Panc1 (cell line): ENCODE measurements around the gene ZNF74. TPM values are rescaled to one million over a fixed set of nuclear protein-coding genes. Genes with fewer than 3 reads are reported as not detected.

ENCODE experiments used
- ATAC-seq: fragments of 200-7000 bp; cut with Tn5 transposase; 2 replicates; pipeline ENCODE4 v1.9.1; 2020; ENCODE audit warnings: mild to moderate bottlenecking, moderate library complexity
- BruUV-seq: library from RNA; stranded (reverse); fragments of 400-500 nt; replicated peaks from 2 replicates; lab custom pipeline; 2021; lab: Mats Ljungman, UMichigan
- CTCF ChIA-PET: fragments of 300-600 bp; sonication (Branson Sonifier 250); formaldehyde crosslinking; loops from one replicate; lab custom pipeline; 2022; ENCODE audit warnings: antibody characterized with exemption; lab: Charles Lee
- POLR2A ChIA-PET: fragments of 300-600 bp; sonication (Branson Sonifier 250); formaldehyde crosslinking; loops from one replicate; lab custom pipeline; 2022; ENCODE audit warnings: antibody characterized with exemption; lab: Charles Lee
- DNase-seq: peaks from one replicate; pipeline ENCODE4 v3.0.0-alpha.2; 2010; ENCODE audit warnings: low read depth, low spot score
- H3K27ac ChIP-seq: 2 replicates; pipeline ENCODE4 v1.5.1; 2011; ENCODE audit warnings: mild to moderate bottlenecking, low read length, inconsistent platforms
- H3K27me3 ChIP-seq: fragments of 200-500 bp; sonication (Bioruptor generic); 2 replicates; pipeline ENCODE4 v1.6.0; 2014; ENCODE audit warnings: low read length, inconsistent platforms; ENCODE audit not compliant: control insufficient read depth, insufficient read depth
- H3K36me3 ChIP-seq: fragments of 200-500 bp; sonication (Bioruptor generic); 2 replicates; pipeline ENCODE4 v1.5.1; 2014; ENCODE audit warnings: inconsistent platforms, mild to moderate bottlenecking, low read length, moderate library complexity; ENCODE audit not compliant: control insufficient read depth, insufficient read depth
- H3K4me1 ChIP-seq: 2 replicates; pipeline ENCODE4 v1.5.1; 2011; ENCODE audit warnings: inconsistent platforms, mild to moderate bottlenecking, low read length, moderate library complexity; ENCODE audit not compliant: control insufficient read depth, insufficient read depth
- H3K4me3 ChIP-seq, 2 experiments: 2 replicates each; pipeline ENCODE4 v1.5.1; 2011 to 2012; ENCODE audit warnings: low read depth in 2 of 2, low read length in 2 of 2, mild to moderate bottlenecking in 2 of 2, inconsistent platforms in 1 of 2, moderate library complexity in 1 of 2
- H3K9me3 ChIP-seq: fragments of 200-500 bp; sonication (Bioruptor generic); 2 replicates; pipeline ENCODE4 v1.5.1; 2014; ENCODE audit warnings: low read depth, mild to moderate bottlenecking, inconsistent platforms, low read length, moderate library complexity; ENCODE audit not compliant: control insufficient read depth, insufficient read depth
- CTCF ChIP-seq: fragments of 450-650 bp; IDR thresholded peaks from 2 replicates; pipeline ENCODE4 v1.5.1; 2017; ENCODE audit warnings: mild to moderate bottlenecking
- POLR2AphosphoS5 ChIP-seq: IDR thresholded peaks from 2 replicates; pipeline ENCODE4 v1.6.1; 2012; ENCODE audit warnings: mild to moderate bottlenecking, low read depth, low read length, moderate library complexity
- REST ChIP-seq, 2 experiments: IDR thresholded peaks; 2 replicates each; pipeline ENCODE4 v1.6.1; 2011 to 2012; ENCODE audit warnings: low read depth in 2 of 2, control low read depth in 1 of 2, low read length in 1 of 2, mild to moderate bottlenecking in 1 of 2, moderate library complexity in 1 of 2; ENCODE audit not compliant: insufficient read depth in 1 of 2
- SIN3A ChIP-seq: IDR thresholded peaks from 2 replicates; pipeline ENCODE4 v1.6.1; 2012; ENCODE audit warnings: low read depth, mild to moderate bottlenecking, low read length, moderate library complexity, borderline replicate concordance; ENCODE audit not compliant: insufficient read depth
- TCF7L2 ChIP-seq: IDR thresholded peaks from 2 replicates; pipeline ENCODE4 v1.6.1; 2011; ENCODE audit warnings: mild to moderate bottlenecking, low read depth, low read length, inconsistent platforms
- in situ Hi-C: cut with HindIII; loops from 2 replicates; pipeline ENCODE4 v1.10.0; 2016; ENCODE audit warnings: low sequenced_read_pairs, low pct_unique_long_range_greater_than_20kb
- intact Hi-C: fragments of 100-400 bp; cut with micrococcal nuclease; formaldehyde crosslinking; loops from one replicate; pipeline ENCODE4 v1.10.0; 2022; ENCODE audit not compliant: unreplicated experiment
- total RNA-seq: library from RNA; stranded (reverse); gene quantifications from one replicate; pipeline ENCODE4 v1.2.1, GENCODE V29; 2021; ENCODE audit not compliant: unreplicated experiment

ZNF74 gene
- total RNA-seq, 1 experiment from 2014 or later: 13.2 TPM

- in situ Hi-C loops (no loop called here), intact Hi-C loops (no loop called here)
- TF ChIP-seq SIN3A (no peak), REST (IDR thresholded peaks at IDR 0.05; ENCODE audit: insufficient read depth in 1 of 2, low read depth in 2 of 2, low read length in 1 of 2) (no peak), CTCF (no peak), POLR2AphosphoS5 (no peak), TCF7L2 (no peak)
- Histone ChIP-seq H3K9me3 (no peaks in the 10 kb centered on the region), H3K36me3 (no peaks in the 10 kb centered on the region), H3K4me3 (no peak overlapping the region), H3K27ac (no peak overlapping the region), H3K27me3 (no peaks in the 10 kb centered on the region), H3K4me1 (no peaks in the 10 kb centered on the region)
- no peak for DNase-seq
- no TSS peak for BruUV-seq
- ChIA-PET POLR2A (no interaction called here), CTCF (no interaction called here)
- ATAC-seq: no peak
Measured at GRCh38 chr22:20440637-20441591, 47.0 kb downstream of the ZNF74 start.

GRCh38 chr22:20441631-20442484 lies 47.9 kb downstream of the ZNF74 start:
- no peaks in the 10 kb centered on the region for H3K27me3 ChIP-seq
- intact Hi-C loops (no loop called here), in situ Hi-C loops (no loop called here)
- ChIA-PET POLR2A (no interaction called here), CTCF (no interaction called here)
- H3K9me3 ChIP-seq: no peaks in the 10 kb centered on the region
- TF ChIP-seq TCF7L2 (no peak), CTCF (no peak), REST (IDR thresholded peaks at IDR 0.05; ENCODE audit: insufficient read depth in 1 of 2, low read depth in 2 of 2, low read length in 1 of 2) (no peak), SIN3A (no peak), POLR2AphosphoS5 (no peak)
- H3K4me3 ChIP-seq: no peak overlapping the region
- DNase-seq (no peak), ATAC-seq (no peak)
- no peaks in the 10 kb centered on the region for H3K36me3 ChIP-seq
- H3K4me1 ChIP-seq: no peaks in the 10 kb centered on the region
- BruUV-seq: no TSS peak
- H3K27ac ChIP-seq: no peak overlapping the region
